DMS 273 treated with DMSO at 0.1 percent for 48 hours (cell line): Measurements from ENCODE around the gene SLC2A9.

Experiments
- DNase-seq: peaks from one replicate; lab custom pipeline; 2025; lab: John Stamatoyannopoulos, UW

Gene SLC2A9

DNA sequence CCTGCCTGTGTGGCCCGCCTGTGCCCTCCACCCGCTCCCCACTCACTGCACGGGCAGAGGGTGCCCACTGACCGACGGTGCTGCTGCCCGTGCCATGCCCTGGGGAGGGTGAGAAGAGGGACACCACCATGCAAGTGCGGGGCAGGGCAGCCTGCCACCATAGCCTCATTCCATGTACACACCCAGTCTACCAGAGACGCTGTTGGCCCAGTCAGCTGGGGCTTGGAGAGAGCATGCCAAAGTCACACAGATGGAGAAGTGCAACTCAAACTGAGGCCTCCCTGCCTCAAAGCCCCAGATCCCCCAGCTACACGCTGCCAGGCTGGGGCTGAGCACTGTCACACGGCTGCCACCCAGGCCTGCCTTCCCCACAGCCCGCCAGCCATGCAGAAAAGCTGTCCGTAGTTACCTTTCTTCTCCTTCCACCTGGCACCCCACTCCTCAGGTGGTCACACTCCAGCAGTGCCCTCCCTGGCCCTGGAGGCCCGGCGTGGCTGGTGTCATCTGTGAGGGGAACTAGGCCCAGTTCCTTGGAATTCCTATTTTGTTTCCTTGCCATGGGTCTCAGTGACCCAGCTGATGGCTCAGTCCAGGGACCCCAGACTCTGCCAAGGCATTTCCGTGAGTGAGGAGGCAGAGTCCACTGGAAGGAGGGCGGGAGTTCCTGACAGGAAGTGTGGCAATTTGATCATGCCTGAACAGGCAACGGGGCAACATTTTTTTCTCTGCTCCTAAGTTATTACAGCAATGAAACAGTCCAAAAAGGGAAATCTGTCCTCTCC lies at the start of gene SLC2A9:
Gene SLC2A9 (minus strand): TSS at position 627 of the 782 bp plus-strand sequence. CDS start 68 bp downstream, at position 559.
- DNase-seq = no peak

DNA sequence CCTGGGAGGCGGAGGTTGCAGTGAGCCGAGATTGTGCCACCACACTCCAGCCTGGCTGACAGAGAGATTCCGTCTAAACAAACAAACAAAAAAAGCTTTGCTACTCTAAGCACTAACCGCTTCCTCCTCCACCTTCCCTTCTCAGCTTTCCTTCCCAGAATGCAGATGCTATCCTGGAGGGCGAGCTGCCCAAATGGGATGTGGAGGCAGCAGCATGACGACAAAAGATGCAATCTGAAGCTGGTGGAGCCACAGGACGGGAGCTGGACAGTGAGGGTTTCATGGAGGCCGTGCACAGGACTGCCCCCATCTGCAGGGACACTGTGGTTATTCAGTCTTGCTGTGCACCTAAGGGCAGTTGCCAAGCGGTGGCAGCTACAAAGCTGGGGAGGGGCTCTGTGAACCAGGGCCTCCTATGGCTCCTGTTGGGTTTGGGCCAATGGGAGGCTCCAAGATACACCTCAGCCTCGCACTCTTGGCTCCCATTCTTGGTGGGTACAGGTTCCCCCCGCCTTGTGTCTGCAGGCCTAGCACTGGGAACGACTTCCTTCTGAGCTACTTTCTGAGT lies 47.9 kb upstream of the SLC2A9 start:
- no peak for DNase-seq

DNA sequence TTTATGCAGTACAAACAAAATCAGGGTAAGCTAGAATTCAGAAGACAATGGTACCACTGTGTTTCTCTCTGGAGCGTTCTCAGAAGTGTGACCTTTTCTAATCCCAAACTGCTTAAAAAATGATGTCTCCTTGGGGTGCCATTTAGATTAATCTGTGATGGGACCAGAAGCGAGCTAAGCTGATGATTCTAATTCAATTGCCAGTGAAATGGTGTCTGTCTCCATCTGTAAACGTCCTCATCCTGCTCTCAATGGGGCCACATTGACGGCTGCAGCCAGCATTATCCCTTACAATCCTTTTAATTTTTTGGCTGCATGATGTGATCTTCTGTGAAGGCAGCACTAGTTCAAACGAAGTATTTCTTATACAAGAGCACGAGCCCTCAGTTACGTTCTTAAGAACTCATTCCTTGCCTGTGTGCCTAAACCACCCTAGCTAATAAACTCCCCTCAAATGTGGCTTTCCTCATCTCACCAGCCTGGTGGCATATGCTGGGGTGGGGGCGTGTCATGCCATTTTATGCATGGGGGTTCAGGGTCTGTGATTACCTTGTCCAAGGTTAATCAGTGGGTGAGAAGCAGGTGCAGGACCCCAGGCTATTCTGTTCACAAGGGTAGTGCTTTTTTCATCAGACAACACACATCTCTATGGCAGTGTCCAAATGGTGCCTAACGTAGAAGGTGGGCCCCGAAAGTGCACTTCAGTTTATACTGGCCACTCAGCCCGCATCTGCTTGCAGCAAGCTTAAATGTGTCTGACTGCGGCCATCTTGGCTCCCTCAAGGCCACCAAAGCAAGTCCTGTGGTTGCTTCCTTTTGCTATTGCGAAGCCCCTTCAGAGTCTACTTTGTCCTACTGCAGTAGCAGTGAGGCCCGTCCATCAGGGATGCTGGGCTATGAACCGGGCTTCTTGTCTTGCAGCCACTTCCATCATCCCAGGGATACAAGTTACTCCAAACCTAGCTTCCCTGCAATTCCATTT lies 45.7 kb upstream of the SLC2A9 start:
- no peak for DNase-seq

DNA sequence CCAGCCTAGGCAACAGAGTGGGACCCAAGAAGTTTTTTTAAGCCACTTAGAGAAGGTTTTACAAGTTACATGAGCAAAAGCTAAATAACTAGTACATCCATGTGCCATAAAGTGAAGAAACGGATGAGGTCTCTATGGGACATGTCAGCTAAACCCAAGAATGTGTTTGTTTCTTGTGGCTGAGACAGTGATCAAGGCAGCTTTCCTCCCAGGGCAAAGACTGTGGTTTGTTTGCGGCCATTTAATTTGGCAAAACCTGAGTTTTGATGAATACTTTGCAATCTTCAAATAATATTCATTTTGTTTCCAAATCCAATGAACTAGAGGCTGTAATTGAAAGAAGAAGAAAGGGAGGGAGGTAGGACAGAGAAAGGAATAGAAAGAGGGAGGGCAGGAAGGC lies 44.9 kb upstream of the SLC2A9 start:
- no peak for DNase-seq

GRCh38 chr4:10063544-10064300 lies 42.4 kb upstream of the SLC2A9 start:
- DNase-seq = no peak

DNA sequence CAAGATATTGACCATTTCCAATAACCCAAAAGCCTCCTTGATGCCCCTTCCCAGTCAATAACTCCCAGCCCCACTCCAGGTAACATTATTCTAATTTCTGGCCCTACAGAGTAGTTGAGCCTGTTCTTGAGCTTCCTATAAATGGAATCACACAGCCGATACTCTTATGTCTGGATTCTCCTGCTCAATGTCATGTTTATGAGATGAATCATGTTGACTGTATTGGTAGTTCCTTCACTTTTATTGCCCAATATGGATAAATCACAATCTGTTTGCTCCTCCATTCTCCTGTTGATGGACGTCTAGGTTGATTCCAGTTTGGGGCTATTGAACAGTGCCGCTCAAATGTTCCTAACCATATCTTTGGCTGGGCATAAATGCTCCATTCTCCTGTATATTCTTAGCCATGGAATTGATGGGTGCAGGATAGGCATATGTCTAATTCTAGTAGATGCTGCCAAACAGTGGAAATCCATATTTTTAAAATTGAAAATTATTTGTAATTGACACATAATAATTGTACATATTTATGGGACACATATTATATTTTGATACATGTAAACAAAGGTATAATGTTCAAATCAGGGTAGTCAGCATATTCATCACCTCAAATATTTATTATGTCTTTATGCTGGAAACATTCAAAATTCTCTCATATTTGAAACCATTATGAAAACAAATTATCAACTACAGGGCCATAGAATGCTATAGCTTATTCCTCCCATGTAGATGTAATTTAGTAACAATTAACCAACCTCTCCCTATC lies 40.5 kb upstream of the SLC2A9 start:
- no peak for DNase-seq

DNA sequence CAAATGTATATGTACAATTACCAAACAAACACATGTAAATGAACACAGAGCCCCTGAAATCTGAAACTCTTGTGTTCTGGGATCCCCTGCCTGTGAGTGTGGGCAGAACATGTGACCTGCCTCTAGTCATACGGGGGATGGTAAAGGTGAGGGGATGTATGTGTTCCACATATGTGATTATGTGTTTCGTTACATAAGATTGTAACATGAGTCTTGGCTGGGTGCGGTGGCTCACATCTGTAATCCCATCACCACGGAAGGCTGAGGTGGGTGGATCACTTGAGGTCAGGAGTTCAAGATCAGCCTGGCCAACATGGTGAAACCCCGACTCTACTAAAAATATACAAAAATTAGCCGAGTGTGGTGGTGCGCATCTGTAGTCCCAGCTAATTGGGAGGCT lies 37.1 kb upstream of the SLC2A9 start:
- no peak for DNase-seq

DNA sequence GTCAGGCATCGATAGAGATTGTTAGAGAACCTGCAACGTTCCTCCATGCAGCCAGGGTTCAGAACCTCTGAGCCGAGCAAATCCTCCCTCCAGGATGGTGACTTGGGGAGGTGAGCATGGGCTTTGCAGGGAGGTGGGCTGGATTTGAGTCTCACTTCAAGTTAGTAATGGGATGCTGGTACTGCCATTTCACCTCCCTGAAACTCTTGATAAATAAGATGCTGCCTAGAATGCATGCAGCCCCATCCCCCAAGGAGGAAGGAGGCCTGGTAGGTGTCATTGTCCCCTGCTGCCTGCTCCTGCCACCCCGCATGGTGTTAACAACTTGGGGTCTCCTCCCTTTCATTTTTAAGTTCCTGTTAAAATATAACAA lies 35.7 kb upstream of the SLC2A9 start:
- no peak for DNase-seq

DNA sequence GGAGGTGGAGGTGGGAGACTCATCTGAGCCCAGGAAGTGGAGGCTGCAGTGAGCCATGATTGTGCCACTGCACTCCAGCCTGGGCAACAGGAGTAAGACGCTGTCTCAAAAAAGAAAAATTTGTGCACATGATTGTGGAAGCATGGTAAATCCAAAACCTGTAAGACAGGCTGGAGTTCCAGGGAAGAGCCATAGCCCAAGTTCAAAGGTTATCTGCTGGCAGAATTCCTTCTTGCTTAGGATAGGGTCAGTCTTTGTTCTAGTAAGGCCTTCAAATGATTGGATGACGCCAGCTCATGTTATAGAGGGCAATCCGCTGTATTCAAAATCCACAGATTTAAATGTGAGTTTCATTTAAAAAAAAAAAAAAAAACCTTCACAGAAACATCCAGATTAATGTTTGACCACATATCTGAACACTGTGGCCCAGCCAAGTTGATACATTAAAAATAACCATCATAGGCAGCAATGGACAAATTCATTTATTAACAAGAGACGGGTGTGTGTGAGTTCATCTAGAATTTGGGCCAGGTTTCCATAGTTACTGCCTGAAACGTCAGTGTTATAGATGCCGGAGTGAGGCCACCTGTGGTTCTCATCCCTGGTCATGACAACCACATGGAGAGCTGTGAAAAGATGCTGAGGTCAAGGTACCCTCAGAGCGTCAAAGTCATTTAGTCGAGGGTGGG lies 35.2 kb upstream of the SLC2A9 start:
- no peak for DNase-seq

DNA sequence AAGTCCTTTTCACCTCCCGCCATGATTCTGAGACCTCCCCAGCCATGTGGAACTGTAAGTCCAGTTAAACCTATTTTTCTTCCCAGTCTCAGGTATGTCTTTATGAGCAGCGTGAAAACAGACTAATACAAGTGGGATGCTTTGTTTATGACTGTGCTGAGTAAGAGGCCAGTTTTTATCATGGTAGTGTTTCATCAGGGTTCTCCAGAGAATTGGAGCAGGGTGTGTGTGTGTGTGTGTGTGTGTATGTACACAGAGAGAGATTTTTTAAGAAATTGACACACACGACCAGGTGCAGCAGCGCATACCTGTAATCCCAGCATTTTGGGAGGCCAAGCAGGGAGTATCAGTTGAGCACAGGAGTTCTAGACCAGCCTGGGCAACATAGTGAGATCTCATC lies 34.6 kb upstream of the SLC2A9 start:
- no peak for DNase-seq

DNA sequence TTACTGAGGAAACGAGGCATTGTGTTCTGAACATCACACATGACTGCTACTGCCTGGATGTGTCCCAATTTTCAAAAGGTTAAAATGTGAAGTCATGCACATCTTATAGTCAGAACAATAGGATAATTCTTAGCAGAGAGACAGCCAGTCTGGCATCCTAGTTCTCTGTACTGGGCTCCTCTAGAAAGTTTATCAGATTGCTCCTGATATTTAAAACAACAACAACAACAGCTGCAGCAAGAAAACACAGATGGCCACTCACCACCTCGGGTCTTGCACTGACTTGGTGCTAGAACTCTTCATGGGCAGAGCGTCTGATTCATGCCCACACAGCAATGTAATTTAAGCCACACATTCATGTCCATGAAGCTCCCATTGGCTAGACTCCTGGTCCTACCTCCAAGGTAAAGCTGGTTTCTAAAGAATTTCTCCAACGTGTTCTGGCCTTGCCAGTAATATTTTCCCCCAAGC lies 33.3 kb upstream of the SLC2A9 start:
- no peak for DNase-seq

- DNase-seq = no peak
Observed at GRCh38 chr4:10053635-10054453, 32.5 kb upstream of the SLC2A9 start.

- no peak for DNase-seq
Observed at GRCh38 chr4:10051517-10052135, 30.3 kb upstream of the SLC2A9 start.

DNA sequence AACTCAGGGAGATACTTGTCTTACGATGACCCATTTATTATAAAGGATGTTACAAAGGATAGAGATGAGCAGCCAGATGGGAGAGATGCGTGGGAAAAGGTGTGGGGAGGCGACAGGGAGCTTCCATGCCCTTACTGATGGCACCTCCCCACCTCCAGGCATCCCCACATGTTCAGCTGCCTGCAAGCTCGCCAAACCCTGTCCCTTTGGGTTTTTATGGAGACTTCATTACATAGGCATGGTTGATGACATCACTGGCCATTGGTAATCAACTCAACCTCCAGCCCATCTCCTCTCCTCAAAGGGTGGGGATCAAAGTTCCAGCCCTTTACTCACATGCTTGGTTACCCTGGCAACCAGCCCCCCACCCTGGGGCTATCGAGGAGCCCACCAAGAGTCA lies 29.4 kb upstream of the SLC2A9 start:
- no peak for DNase-seq

- no peak for DNase-seq
Observed at GRCh38 chr4:10050261-10050661, 29.0 kb upstream of the SLC2A9 start.

GRCh38 chr4:10048941-10049697 lies 27.8 kb upstream of the SLC2A9 start:
- no peak for DNase-seq

GRCh38 chr4:10047967-10048366 lies 26.7 kb upstream of the SLC2A9 start:
- DNase-seq = no peak

DNA sequence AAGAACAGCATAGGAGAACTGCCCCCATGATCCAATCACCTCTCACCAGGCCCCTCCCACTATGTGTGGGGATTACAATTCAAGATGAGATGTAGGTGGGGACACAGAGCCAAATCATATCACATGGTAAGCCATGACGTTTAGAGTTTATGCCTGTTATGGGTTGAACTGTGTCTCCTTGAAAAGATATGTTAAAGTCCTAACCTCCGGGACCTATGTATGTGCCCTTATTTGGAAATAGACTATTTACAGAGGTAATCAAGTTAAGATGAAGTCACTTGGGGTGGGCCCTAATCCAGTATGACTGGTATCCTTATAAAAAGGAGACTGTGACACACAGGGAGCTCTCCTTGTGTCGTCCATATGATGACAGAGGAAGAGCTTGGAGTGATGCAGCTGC lies 25.2 kb upstream of the SLC2A9 start:
- DNase-seq = no peak
